ENCODE results near the gene ILDR1. TPM values are rescaled to one million over a fixed set of nuclear protein-coding genes. Genes with fewer than 3 reads are reported as not detected.

ILDR1 gene
- total and polyA plus RNA-seq, 2 experiments from 2014 or later = 0.66 to 0.97 TPM

DNA sequence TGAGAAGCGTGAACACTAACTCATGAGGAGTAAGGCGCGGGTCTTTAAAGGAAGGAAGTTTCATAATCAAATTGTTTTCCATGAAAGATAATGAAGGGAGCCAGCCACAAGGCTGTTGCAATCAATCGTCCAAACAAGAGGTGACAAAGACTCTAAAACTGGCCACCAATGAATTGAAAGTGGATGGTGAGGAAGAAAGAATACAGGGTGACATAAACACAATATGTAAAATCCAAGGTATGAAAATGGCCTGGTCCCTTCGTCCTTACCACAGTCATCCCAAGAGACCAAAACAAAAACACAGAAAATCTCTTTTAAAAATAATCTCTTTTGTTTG is 45.1 kb upstream of the ILDR1 start:
- H3K4me2 ChIP-seq = 0 out of 2 replicates have a peak overlapping the region, but pooled peaks have one; percentile 15
- H3F3A ChIP-seq (replicated peaks; ENCODE audit: low read depth) = no peaks in the 10 kb centered on the region
- ATAC-seq = no peak
- DNase-seq (ENCODE audit: low spot score) = no peak
- H4K20me1 ChIP-seq (replicated peaks; ENCODE audit: insufficient read depth) = no peaks in the 10 kb centered on the region
- no peaks in the 10 kb centered on the region for H3K27me3 ChIP-seq (ENCODE audit: insufficient read depth)
- H3K4me3 ChIP-seq = no peak overlapping the region
- H3K27me3 Mint-ChIP-seq (ENCODE audit: insufficient read depth, low read depth, poor library complexity) = no peaks in the 10 kb centered on the region
- H3K4me1 Mint-ChIP-seq = peaks cover 7% of the 10 kb centered on the region
- H3K9me3 Mint-ChIP-seq = no peaks in the 10 kb centered on the region
- H3K27ac ChIP-seq (ENCODE audit: low read depth) = no peak overlapping the region
- H3K9me2 ChIP-seq (ENCODE audit: insufficient read depth) = peaks cover 5% of the 10 kb centered on the region; the same call in 1 of the 2 replicates
- TF ChIP-seq EZH2 (IDR thresholded peaks at IDR 0.05; ENCODE audit: low read depth, unreplicated experiment) (no peak), NANOG (IDR thresholded peaks at IDR 0.05; ENCODE audit: borderline replicate concordance) (no peak), JUNB (IDR thresholded peaks at IDR 0.05; ENCODE audit: unreplicated experiment) (no peak), ZNF114 (CRISPR knock-in tag; IDR thresholded peaks at IDR 0.05) (no peak), CREB1 (CRISPR knock-in tag; IDR thresholded peaks at IDR 0.05; ENCODE audit: low read depth) (no peak), EZH2phosphoT487 (IDR thresholded peaks at IDR 0.05; ENCODE audit: unreplicated experiment) (no peak), STAT1 (IDR thresholded peaks at IDR 0.05; ENCODE audit: unreplicated experiment) (no peak), POLR2AphosphoS5 (IDR thresholded peaks at IDR 0.05; ENCODE audit: low read depth) (no peak), ZNF331 (CRISPR knock-in tag; IDR thresholded peaks at IDR 0.05; ENCODE audit: low read depth) (no peak)
- TF ChIP-seq, protein P1, sequence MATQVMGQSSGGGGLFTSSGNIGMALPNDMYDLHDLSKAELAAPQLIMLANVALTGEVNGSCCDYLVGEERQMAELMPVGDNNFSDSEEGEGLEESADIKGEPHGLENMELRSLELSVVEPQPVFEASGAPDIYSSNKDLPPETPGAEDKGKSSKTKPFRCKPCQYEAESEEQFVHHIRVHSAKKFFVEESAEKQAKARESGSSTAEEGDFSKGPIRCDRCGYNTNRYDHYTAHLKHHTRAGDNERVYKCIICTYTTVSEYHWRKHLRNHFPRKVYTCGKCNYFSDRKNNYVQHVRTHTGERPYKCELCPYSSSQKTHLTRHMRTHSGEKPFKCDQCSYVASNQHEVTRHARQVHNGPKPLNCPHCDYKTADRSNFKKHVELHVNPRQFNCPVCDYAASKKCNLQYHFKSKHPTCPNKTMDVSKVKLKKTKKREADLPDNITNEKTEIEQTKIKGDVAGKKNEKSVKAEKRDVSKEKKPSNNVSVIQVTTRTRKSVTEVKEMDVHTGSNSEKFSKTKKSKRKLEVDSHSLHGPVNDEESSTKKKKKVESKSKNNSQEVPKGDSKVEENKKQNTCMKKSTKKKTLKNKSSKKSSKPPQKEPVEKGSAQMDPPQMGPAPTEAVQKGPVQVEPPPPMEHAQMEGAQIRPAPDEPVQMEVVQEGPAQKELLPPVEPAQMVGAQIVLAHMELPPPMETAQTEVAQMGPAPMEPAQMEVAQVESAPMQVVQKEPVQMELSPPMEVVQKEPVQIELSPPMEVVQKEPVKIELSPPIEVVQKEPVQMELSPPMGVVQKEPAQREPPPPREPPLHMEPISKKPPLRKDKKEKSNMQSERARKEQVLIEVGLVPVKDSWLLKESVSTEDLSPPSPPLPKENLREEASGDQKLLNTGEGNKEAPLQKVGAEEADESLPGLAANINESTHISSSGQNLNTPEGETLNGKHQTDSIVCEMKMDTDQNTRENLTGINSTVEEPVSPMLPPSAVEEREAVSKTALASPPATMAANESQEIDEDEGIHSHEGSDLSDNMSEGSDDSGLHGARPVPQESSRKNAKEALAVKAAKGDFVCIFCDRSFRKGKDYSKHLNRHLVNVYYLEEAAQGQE (IDR thresholded peaks at IDR 0.05; ENCODE audit: unreplicated experiment) = no peak
- TF ChIP-seq, protein P2, sequence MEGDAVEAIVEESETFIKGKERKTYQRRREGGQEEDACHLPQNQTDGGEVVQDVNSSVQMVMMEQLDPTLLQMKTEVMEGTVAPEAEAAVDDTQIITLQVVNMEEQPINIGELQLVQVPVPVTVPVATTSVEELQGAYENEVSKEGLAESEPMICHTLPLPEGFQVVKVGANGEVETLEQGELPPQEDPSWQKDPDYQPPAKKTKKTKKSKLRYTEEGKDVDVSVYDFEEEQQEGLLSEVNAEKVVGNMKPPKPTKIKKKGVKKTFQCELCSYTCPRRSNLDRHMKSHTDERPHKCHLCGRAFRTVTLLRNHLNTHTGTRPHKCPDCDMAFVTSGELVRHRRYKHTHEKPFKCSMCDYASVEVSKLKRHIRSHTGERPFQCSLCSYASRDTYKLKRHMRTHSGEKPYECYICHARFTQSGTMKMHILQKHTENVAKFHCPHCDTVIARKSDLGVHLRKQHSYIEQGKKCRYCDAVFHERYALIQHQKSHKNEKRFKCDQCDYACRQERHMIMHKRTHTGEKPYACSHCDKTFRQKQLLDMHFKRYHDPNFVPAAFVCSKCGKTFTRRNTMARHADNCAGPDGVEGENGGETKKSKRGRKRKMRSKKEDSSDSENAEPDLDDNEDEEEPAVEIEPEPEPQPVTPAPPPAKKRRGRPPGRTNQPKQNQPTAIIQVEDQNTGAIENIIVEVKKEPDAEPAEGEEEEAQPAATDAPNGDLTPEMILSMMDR (conservative IDR thresholded peaks at IDR 0.05; ENCODE audit: low read depth in 2 of 2) = no peak
- TF ChIP-seq, protein P3, sequence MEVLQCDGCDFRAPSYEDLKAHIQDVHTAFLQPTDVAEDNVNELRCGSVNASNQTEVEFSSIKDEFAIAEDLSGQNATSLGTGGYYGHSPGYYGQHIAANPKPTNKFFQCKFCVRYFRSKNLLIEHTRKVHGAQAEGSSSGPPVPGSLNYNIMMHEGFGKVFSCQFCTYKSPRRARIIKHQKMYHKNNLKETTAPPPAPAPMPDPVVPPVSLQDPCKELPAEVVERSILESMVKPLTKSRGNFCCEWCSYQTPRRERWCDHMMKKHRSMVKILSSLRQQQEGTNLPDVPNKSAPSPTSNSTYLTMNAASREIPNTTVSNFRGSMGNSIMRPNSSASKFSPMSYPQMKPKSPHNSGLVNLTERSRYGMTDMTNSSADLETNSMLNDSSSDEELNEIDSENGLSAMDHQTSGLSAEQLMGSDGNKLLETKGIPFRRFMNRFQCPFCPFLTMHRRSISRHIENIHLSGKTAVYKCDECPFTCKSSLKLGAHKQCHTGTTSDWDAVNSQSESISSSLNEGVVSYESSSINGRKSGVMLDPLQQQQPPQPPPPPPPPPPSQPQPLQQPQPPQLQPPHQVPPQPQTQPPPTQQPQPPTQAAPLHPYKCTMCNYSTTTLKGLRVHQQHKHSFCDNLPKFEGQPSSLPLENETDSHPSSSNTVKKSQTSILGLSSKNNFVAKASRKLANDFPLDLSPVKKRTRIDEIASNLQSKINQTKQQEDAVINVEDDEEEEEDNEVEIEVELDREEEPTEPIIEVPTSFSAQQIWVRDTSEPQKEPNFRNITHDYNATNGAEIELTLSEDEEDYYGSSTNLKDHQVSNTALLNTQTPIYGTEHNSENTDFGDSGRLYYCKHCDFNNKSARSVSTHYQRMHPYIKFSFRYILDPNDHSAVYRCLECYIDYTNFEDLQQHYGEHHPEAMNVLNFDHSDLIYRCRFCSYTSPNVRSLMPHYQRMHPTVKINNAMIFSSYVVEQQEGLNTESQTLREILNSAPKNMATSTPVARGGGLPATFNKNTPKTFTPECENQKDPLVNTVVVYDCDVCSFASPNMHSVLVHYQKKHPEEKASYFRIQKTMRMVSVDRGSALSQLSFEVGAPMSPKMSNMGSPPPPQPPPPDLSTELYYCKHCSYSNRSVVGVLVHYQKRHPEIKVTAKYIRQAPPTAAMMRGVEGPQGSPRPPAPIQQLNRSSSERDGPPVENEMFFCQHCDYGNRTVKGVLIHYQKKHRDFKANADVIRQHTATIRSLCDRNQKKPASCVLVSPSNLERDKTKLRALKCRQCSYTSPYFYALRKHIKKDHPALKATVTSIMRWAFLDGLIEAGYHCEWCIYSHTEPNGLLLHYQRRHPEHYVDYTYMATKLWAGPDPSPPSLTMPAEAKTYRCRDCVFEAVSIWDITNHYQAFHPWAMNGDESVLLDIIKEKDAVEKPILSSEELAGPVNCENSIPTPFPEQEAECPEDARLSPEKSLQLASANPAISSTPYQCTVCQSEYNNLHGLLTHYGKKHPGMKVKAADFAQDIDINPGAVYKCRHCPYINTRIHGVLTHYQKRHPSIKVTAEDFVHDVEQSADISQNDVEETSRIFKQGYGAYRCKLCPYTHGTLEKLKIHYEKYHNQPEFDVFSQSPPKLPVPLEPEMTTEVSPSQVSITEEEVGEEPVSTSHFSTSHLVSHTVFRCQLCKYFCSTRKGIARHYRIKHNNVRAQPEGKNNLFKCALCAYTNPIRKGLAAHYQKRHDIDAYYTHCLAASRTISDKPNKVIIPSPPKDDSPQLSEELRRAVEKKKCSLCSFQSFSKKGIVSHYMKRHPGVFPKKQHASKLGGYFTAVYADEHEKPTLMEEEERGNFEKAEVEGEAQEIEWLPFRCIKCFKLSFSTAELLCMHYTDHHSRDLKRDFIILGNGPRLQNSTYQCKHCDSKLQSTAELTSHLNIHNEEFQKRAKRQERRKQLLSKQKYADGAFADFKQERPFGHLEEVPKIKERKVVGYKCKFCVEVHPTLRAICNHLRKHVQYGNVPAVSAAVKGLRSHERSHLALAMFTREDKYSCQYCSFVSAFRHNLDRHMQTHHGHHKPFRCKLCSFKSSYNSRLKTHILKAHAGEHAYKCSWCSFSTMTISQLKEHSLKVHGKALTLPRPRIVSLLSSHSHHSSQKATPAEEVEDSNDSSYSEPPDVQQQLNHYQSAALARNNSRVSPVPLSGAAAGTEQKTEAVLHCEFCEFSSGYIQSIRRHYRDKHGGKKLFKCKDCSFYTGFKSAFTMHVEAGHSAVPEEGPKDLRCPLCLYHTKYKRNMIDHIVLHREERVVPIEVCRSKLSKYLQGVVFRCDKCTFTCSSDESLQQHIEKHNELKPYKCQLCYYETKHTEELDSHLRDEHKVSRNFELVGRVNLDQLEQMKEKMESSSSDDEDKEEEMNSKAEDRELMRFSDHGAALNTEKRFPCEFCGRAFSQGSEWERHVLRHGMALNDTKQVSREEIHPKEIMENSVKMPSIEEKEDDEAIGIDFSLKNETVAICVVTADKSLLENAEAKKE (CRISPR knock-in tag; IDR thresholded peaks at IDR 0.05) = no peak
- TF ChIP-seq, protein P4, sequence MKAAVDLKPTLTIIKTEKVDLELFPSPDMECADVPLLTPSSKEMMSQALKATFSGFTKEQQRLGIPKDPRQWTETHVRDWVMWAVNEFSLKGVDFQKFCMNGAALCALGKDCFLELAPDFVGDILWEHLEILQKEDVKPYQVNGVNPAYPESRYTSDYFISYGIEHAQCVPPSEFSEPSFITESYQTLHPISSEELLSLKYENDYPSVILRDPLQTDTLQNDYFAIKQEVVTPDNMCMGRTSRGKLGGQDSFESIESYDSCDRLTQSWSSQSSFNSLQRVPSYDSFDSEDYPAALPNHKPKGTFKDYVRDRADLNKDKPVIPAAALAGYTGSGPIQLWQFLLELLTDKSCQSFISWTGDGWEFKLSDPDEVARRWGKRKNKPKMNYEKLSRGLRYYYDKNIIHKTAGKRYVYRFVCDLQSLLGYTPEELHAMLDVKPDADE (IDR thresholded peaks at IDR 0.05) = no peak
- H2AFZ ChIP-seq = peak overlapping the region; percentile 73
- H3K4me1 ChIP-seq (ENCODE audit: insufficient read depth) = peaks cover 12% of the 10 kb centered on the region
- no peaks in the 10 kb centered on the region for H3K36me3 Mint-ChIP-seq (ENCODE audit: low read depth)
- no peaks in the 10 kb centered on the region for H3K79me2 ChIP-seq (replicated peaks; ENCODE audit: insufficient read depth)
- H3K27ac Mint-ChIP-seq = no peak overlapping the region
- no peak overlapping the region for H3K4me3 Mint-ChIP-seq
- no peaks in the 10 kb centered on the region for H3K36me3 ChIP-seq (ENCODE audit: insufficient read depth)
